Measurements from ENCODE around the gene RNF5.

- no peak for TF ChIP-seq CTCF (IDR thresholded peaks at IDR 0.05)
- no peak for TF ChIP-seq POLR2AphosphoS5 (IDR thresholded peaks at IDR 0.05)
Observed at GRCh38 chr6:32202186-32202585, 24.0 kb downstream of the RNF5 start.

All from gastroesophageal sphincter (tissue), 3 donors.